ENCODE data around the gene CD40. TPM values are rescaled to one million over a fixed set of nuclear protein-coding genes. Genes with fewer than 3 reads are reported as not detected.
A peak's percentile ranks its signal among the peaks of the same experiment; 100 is the strongest.

CD40 gene
- total and polyA plus RNA-seq, 5 donors = 9.7 to 19.0 (median 11.6) TPM

DNA sequence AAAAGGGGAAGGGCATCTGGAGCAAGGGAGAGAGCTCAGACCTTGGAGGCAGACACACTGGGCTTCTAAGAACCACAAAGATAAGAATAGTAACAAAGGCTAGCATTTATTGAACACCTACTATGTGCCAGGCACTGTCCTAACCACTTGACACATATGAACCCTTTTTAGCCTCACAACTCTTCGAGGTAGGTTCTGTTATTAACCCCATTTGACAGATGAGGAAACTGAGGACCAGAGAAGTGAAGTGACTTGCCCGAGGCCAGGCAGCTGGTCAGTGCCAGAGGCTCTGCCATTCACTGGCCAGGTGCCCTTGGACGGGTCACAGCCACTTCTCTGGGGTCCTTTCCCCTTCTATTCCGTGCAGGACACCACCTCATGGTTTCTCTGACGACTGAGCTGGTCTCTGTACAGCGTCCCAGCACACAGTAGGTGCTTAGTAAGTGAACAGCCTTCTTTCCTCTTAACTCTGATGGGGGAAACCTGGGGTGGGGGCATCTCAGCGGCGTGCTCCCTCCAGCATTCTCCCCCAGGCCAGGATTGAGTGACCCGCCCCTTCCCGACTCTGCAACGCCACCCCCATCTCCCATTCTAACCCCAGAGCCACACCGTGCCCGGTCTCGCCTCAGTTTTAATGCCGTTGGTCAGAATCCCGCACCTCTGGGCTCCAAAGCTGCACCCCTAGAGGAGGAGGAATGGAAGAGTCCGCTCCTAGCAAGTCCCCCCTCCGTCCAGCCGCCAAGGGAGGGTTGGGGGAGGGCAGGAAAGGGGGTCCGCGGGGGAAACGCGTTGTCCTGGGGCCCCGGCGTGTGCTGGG is 55.7 kb downstream of the CD40 start:
- Histone ChIP-seq H3K4me1 (ENCODE audit: control insufficient read depth, insufficient read depth, low read length) (no peaks in the 10 kb centered on the region), H3K27me3 (ENCODE audit: control insufficient read depth, insufficient read depth) (no peaks in the 10 kb centered on the region), H3K27ac (ENCODE audit: low read length) (no peak overlapping the region), H3K4me3 (ENCODE audit: low read length) (no peak overlapping the region), H3K9me3 (ENCODE audit: control insufficient read depth, low read length) (no peaks in the 10 kb centered on the region)
- intact Hi-C loops (cut with DNase I) = no loop called here
- ATAC-seq (no peak), DNase-seq (no peak)
- 21% methylated on average over 25 of the region's 25 CpGs for WGBS

DNA sequence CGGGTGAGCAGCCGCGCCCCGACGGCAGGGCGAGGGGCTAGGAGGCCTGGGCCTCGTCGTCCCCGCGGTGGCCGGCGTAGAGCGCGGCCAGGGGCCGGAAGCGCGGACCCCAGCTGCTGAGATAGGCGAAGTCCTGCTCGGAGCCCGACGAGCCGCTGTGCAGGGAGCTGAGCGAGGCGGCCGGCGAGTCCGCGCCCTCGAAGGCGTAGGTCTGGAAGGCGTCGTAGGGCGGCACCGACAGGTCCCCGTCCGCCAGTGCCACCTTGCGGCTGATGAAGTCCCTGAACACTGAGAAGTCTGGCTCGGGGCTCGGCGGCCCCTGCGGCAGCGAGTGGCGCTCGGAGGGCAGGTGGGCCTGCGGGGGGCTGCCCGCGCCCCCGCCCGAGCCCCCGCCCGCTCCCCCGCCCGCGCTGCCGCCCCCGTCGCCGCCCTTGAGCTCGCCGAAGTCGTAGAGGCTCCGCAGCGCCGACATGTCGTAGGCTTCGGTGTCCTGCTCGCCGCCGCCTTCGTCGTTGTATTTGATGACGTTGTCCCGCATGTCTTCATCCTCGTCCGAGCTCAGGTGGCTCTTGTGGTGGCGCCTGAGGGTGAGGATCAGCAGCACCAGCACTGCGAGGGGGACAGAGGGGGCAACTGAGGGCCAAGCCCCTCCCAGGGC is 56.5 kb downstream of the CD40 start:
- no peaks in the 10 kb centered on the region for H3K4me1 ChIP-seq (ENCODE audit: control insufficient read depth, insufficient read depth, low read length)
- H3K27ac ChIP-seq (ENCODE audit: low read length) = no peak overlapping the region
- ATAC-seq = peak; percentile 72 to 85
- 4% methylated on average over 77 of the region's 77 CpGs for WGBS
- intact Hi-C loops (cut with DNase I) = no loop called here
- DNase-seq = peak; percentile 75 to 89 (median 84)
- H3K4me3 ChIP-seq (ENCODE audit: low read length) = no peak overlapping the region
- H3K9me3 ChIP-seq (ENCODE audit: control insufficient read depth, low read length) = no peaks in the 10 kb centered on the region
- H3K27me3 ChIP-seq (ENCODE audit: control insufficient read depth, insufficient read depth) = no peaks in the 10 kb centered on the region

- H3K27ac ChIP-seq (ENCODE audit: low read length) = no peak overlapping the region
- no peak overlapping the region for H3K4me3 ChIP-seq (ENCODE audit: low read length)
- intact Hi-C loops (cut with DNase I) = no loop called here
- DNase-seq (no peak), ATAC-seq (no peak)
- H3K27me3 ChIP-seq (ENCODE audit: control insufficient read depth, insufficient read depth) = no peaks in the 10 kb centered on the region
- 86% methylated on average over 4 of the region's 4 CpGs for WGBS
- no peaks in the 10 kb centered on the region for H3K9me3 ChIP-seq (ENCODE audit: control insufficient read depth, low read length)
- H3K4me1 ChIP-seq (ENCODE audit: control insufficient read depth, insufficient read depth, low read length) = no peaks in the 10 kb centered on the region
Observed at GRCh38 chr20:46175127-46175494, 57.0 kb downstream of the CD40 start.

DNA sequence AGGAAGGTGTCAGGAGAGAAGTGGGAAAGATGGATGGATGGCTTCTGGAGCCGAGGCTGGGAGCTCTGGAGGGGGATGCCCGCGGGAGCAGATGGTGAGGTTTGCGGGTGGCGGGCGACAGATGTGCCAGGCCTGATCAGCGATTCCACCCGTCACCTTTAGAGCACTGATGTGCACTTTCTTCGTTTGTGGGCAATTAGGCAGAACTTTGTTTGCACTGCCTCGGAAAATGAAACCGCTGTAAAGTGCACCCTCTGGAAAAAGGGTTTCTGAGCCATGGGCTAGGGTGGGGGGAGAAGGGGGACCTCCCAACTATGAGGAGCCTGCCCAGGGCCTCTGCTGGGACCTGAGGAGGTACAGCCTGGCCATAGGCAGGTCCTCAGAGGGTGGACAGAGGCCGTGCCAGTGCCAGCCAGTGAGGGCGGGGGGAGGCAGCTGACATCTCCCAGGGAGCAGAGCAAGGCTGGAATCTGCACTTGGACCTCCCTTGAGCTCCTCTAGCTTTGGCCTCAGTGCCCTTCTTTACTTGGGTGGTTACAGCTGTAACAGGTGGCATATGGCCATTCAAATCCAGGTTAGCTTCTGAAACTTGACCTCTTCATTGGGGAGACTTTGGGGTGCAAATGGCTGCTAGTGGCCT is 58.7 kb downstream of the CD40 start:
- intact Hi-C loops (cut with DNase I) = no loop called here
- Histone ChIP-seq H3K27me3 (ENCODE audit: control insufficient read depth, insufficient read depth) (no peaks in the 10 kb centered on the region), H3K27ac (ENCODE audit: low read length) (no peak overlapping the region), H3K4me1 (ENCODE audit: control insufficient read depth, insufficient read depth, low read length) (no peaks in the 10 kb centered on the region), H3K9me3 (ENCODE audit: control insufficient read depth, low read length) (no peaks in the 10 kb centered on the region), H3K4me3 (ENCODE audit: low read length) (no peak overlapping the region)
- DNase-seq (no peak), ATAC-seq (no peak)
- WGBS = 80% methylated on average over 13 of the region's 13 CpGs

DNA sequence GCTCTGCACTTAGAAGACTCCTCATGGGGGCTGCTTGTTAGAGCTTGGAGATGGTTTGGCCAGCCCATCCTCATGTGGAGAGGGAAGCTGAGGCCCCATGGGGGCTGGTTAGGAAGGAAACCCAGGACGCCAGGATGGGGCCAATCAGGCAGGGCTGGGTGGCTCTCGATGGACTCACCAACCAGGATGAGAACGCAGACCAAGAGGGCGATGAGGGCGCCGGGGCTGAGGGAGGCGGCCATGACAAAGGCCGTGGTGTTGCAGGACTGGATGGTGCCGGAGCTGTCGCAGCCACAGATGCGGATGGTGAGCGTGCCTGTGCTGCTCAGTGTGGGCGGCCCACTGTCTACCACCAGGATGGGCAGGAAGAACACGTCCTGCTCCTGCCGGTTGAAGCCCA is 59.7 kb downstream of the CD40 start:
- WGBS = 83% methylated on average over 15 of the region's 15 CpGs
- Histone ChIP-seq H3K9me3 (ENCODE audit: control insufficient read depth, low read length) (no peaks in the 10 kb centered on the region), H3K27me3 (ENCODE audit: control insufficient read depth, insufficient read depth) (no peaks in the 10 kb centered on the region), H3K27ac (ENCODE audit: low read length) (no peak overlapping the region), H3K4me1 (ENCODE audit: control insufficient read depth, insufficient read depth, low read length) (no peaks in the 10 kb centered on the region), H3K4me3 (ENCODE audit: low read length) (no peak overlapping the region)
- intact Hi-C loops (cut with DNase I) = no loop called here
- no peak for ATAC-seq
- peak in 1 of 3 donors; percentile 59 for DNase-seq

DNA sequence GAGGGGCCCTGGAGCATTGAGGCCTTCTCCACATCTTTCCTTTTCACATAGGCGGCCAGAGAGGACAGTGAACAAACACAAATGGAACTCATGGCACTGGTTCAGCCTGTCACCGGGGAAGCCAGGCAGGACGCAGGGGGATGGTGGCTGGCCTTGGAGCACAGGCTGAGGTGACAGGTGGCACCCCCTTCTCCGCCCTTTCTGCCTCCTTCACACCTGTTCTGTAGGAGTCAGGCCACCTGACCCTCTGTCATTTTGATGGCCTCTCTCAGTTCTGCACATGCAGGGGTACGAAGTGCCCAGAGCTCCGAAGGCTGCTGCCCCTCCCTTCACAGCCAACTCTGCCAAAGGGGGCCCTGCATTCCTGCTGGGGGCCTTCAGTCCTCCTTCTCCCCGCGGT is 60.8 kb downstream of the CD40 start:
- no peaks in the 10 kb centered on the region for H3K9me3 ChIP-seq (ENCODE audit: control insufficient read depth, low read length)
- H3K4me3 ChIP-seq (ENCODE audit: low read length) = no peak overlapping the region
- H3K4me1 ChIP-seq (ENCODE audit: control insufficient read depth, insufficient read depth, low read length) = no peaks in the 10 kb centered on the region
- intact Hi-C loops (cut with DNase I) = no loop called here
- no peaks in the 10 kb centered on the region for H3K27me3 ChIP-seq (ENCODE audit: control insufficient read depth, insufficient read depth)
- DNase-seq = no peak
- no peak for ATAC-seq
- no peak overlapping the region for H3K27ac ChIP-seq (ENCODE audit: low read length)
- 72% methylated on average over 8 of the region's 8 CpGs for WGBS

Other genes starting within 250 kb of the CD40 start
- 10 to 100 TPM; 10.5 to 13.5 (median 11.2) TPM for gene ZSWIM1, start 237.1 kb upstream of the CD40 start, total RNA-seq
- gene ZSWIM1, start 237.1 kb upstream of the CD40 start, polyA plus RNA-seq = 5.5 TPM
- 1 to 10 TPM; 1.8 to 2.6 (median 2.2) TPM for gene SPATA25, start 230.7 kb upstream of the CD40 start, total RNA-seq
- 1.7 TPM for gene SPATA25, start 230.7 kb upstream of the CD40 start, polyA plus RNA-seq
- gene NEURL2, start 227.1 kb upstream of the CD40 start, total RNA-seq = 1 to 10 TPM; 7.5 to 9.8 (median 7.9) TPM
- gene NEURL2, start 227.1 kb upstream of the CD40 start, polyA plus RNA-seq = 7.0 TPM
- 100 to 1,000 TPM; 102 to 134 (median 112) TPM for gene CTSA, start 227.0 kb upstream of the CD40 start, total RNA-seq
- 126 TPM for gene CTSA, start 227.0 kb upstream of the CD40 start, polyA plus RNA-seq
- gene PLTP, start 206.2 kb upstream of the CD40 start, total RNA-seq = 100 to 1,000 TPM in 2 of 4 donors, 10 to 100 TPM in 2; 63.7 to 117 (median 90.4) TPM
- gene PLTP, start 206.2 kb upstream of the CD40 start, polyA plus RNA-seq = 34.3 TPM
- 10 to 100 TPM; 28.0 to 31.8 (median 29.6) TPM for gene PCIF1, start 183.6 kb upstream of the CD40 start, total RNA-seq
- gene PCIF1, start 183.6 kb upstream of the CD40 start, polyA plus RNA-seq = 22.2 TPM
- gene ZNF335, start 146.1 kb upstream of the CD40 start, total RNA-seq = 10 to 100 TPM in 1 of 4 donors, 1 to 10 TPM in 3; 8.2 to 10.1 (median 8.6) TPM
- gene ZNF335, start 146.1 kb upstream of the CD40 start, polyA plus RNA-seq = 6.4 TPM
- under 1 TPM; 0.17 to 0.81 (median 0.27) TPM for gene MMP9, start 109.4 kb upstream of the CD40 start, total RNA-seq
- 0.16 TPM for gene MMP9, start 109.4 kb upstream of the CD40 start, polyA plus RNA-seq
- 1 to 10 TPM; 1.1 to 4.7 (median 2.6) TPM for gene SLC12A5, start 89.1 kb upstream of the CD40 start, total RNA-seq
- 6.6 TPM for gene SLC12A5, start 89.1 kb upstream of the CD40 start, polyA plus RNA-seq
- 10 to 100 TPM; 16.1 to 26.1 (median 21.2) TPM for gene NCOA5, start 28.4 kb upstream of the CD40 start, total RNA-seq
- gene NCOA5, start 28.4 kb upstream of the CD40 start, polyA plus RNA-seq = 9.5 TPM
- gene CDH22, start 190.2 kb downstream of the CD40 start, total RNA-seq = 1 to 10 TPM; 1.6 to 7.0 (median 4.1) TPM
- gene CDH22, start 190.2 kb downstream of the CD40 start, polyA plus RNA-seq = 4.0 TPM